BLaER1 (cell line): ENCODE measurements around the gene ACSS1.

Source experiments
- H3K27ac ChIP-seq: shearing (Covaris generic); formaldehyde crosslinking; 2 replicates; pipeline ENCODE4 v1.8.1; 2022
- H3K27me3 ChIP-seq: shearing (Covaris generic); formaldehyde crosslinking; 2 replicates; pipeline ENCODE4 v1.8.1; 2022
- H3K36me3 ChIP-seq: shearing (Covaris generic); formaldehyde crosslinking; 2 replicates; pipeline ENCODE4 v1.8.1; 2022
- H3K4me1 ChIP-seq: shearing (Covaris generic); formaldehyde crosslinking; 2 replicates; pipeline ENCODE4 v1.8.1; 2022
- H3K4me2 ChIP-seq: shearing (Covaris generic); formaldehyde crosslinking; 2 replicates; pipeline ENCODE4 v1.8.1; 2022
- H3K4me3 ChIP-seq: shearing (Covaris generic); formaldehyde crosslinking; 2 replicates; pipeline ENCODE4 v1.8.1; 2022
- H3K9ac ChIP-seq: shearing (Covaris generic); formaldehyde crosslinking; 2 replicates; pipeline ENCODE4 v1.8.1; 2022
- H3K9me3 ChIP-seq: shearing (Covaris generic); formaldehyde crosslinking; 2 replicates; pipeline ENCODE4 v1.8.1; 2022
- H4K20me1 ChIP-seq: shearing (Covaris generic); formaldehyde crosslinking; 2 replicates; pipeline ENCODE4 v1.8.1; 2022
- Cebpa-rat ChIP-seq: shearing (Covaris generic); IDR thresholded peaks from 2 replicates; pipeline ENCODE4 v1.8.1; 2022

ACSS1 gene

DNA sequence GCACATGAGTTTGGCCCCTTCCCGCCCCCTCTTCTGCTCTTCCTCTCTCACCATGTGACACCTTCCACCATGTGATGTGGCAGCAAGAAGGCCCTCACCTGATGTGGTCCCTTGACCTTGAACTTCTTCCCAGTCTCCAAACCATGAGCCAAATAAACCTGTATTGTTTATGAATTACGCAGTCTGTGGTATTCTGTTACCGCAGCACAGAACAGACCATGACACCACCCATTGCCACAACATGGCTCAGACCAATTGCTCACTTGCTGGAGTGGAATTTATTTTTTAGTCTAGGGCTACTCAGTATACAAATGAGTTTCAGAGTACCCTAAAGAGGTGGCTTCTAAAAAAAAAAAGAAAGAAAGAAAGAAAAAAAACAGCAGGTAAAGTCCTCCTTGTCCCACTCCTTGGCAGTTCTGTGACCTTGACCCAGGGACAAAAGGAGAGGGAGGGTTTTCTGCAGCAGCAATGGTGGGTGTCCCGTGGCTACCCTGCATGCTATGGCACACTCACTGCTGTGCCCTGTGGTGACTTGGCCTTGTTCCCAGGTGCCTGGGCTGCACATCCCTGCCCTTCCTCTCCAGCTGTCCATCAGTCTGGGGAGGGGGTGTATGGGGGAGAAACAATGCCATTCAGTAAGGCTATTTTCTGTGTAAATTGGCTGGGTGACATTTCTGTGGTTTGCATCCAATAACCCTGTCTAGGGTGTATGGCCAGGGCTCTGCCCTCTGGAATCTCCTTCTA is 29.4 kb upstream of the ACSS1 start:
- Histone ChIP-seq H3K27ac (no peak overlapping the region), H3K4me1 (peaks cover 50% of the 10 kb centered on the region), H3K4me2 (peak overlapping the region; percentile 81; the same call in 1 of the 2 replicates), H3K27me3 (no peaks in the 10 kb centered on the region), H3K36me3 (0 out of 2 replicates have a peak, but pooled peaks cover 6% of the 10 kb centered on the region), H3K9me3 (peaks cover 37% of the 10 kb centered on the region), H4K20me1 (no peaks in the 10 kb centered on the region), H3K9ac (no peak overlapping the region), H3K4me3 (no peak overlapping the region)
- no peak for TF ChIP-seq Cebpa-rat

DNA sequence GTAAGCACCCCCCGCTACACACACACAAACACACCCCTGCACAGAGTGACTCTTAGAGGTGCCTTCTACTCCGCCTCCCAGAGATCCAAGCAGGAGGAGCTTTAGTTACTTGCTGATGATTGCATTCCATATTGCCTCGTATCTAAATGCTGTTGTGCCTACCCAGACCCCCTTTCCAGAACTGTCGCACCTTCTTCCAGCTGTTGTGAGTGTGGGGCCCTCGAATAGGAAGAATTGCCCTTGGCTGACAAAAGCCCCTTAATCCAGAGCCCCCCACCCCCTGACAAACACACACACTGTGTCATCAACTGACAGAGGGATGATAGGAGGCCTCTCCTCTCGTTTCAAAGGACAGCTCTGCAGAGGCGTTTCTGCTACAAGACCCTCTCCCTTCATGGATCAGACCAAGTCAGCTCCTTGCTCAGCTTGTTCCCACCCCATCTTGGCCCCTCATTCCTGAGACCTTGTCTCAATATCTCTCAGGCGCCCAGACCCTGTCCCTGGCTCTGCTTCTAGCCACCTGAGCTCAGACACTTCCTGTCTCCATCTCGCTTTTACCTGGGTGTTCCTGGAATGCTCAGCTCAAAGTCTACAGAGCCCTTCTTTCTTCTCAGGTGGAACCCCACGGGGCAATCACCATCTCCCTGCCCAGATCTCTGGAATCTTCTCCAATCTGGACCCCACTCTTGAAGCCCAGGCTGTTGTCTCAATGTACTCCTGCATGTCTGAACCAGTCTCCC is 28.0 kb upstream of the ACSS1 start:
- Histone ChIP-seq H3K9ac (no peak overlapping the region), H3K27me3 (no peaks in the 10 kb centered on the region)

DNA sequence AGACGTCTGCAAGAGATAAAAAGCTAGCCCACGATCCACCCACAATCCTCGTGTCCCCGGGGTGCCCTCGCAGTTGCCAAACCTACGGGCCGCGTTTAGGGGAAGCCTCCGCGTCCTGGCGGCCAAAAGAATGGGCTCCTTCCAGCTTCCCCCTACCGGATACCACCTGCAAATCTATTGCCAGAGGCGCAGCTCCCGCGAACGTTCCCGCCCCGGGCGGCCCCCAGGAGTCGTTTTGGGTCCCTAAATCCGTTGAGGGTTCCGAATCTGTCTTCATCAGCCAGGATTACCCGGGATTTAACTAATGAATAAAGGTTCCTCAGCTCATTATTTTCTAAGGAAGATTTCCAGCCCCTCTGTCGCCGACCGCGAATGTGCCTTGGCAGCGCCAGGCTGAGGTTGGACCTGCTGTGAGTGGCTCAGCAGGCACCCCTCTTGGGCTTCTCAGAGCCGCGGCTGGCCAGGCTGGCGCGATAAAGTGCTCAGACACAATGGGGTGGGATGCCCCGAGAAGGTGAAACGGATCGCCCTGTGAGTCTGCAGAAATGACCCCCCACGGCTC is 26.8 kb upstream of the ACSS1 start:
- no peaks in the 10 kb centered on the region for H3K27me3 ChIP-seq

More for the DNA sequence above, 28.0 kb upstream of the ACSS1 start:
- H4K20me1 ChIP-seq, result no peaks in the 10 kb centered on the region
- no peak for TF ChIP-seq Cebpa-rat
- H3K36me3 ChIP-seq, result 0 out of 2 replicates have a peak, but pooled peaks cover 6% of the 10 kb centered on the region
- H3K4me3 ChIP-seq, result no peak overlapping the region
- peaks cover 50% of the 10 kb centered on the region for H3K9me3 ChIP-seq
- H3K27ac ChIP-seq, result no peak overlapping the region
- no peak overlapping the region for H3K4me2 ChIP-seq
- H3K4me1 ChIP-seq, result peaks cover 36% of the 10 kb centered on the region

DNA sequence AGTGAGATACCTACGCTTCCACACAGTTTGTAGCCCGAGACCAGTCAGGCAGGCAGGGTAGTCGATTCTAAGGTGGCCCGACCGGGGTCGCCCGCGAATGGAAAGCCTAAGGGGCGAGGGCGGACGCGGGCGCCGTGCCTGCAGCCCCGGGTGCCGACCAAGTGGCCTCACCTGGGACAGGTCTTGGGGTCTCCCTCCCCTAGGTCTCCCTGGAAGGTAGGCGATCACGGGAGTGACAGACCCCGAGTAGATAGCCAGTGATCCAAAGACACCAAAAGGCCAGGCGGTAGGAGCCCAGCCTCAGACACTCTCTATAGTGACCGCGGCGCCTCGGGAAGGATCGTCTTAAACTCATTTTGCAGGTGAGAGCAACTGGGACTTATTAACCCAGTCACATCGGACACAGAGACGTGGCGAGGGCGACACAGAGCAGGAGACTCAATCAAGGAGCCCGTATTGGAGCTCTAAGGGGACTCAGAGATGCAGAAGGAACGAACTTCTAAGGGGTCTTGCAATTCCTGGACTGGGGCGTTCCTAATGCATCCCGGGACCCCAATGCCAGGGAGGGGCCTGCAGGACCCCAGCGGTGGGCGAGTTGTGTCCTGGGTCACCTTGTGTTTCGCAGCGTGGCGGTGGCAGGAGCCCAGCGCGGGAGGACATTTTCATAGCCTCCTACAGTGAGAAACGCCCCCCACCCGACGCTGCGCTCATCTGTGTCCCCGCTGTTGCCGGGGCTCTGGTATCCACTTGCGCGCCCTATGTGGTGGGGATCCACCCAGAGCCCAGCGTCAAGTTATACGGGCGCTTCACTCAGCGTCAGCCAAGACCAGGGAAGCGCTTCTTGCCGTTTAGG is 26.1 kb upstream of the ACSS1 start:
- no peaks in the 10 kb centered on the region for H3K27me3 ChIP-seq
- H3K4me2 ChIP-seq, result no peak overlapping the region
- H3K36me3 ChIP-seq, result 0 out of 2 replicates have a peak, but pooled peaks cover 6% of the 10 kb centered on the region

More for the DNA sequence above, 26.8 kb upstream of the ACSS1 start:
- TF ChIP-seq Cebpa-rat, result no peak
- no peak overlapping the region for H3K27ac ChIP-seq
- H3K4me3 ChIP-seq, result no peak overlapping the region
- H3K9ac ChIP-seq, result no peak overlapping the region
- H3K4me2 ChIP-seq, result no peak overlapping the region
- peaks cover 52% of the 10 kb centered on the region for H3K9me3 ChIP-seq
- 0 out of 2 replicates have a peak, but pooled peaks cover 6% of the 10 kb centered on the region for H3K36me3 ChIP-seq
- peaks cover 24% of the 10 kb centered on the region for H3K4me1 ChIP-seq
- H4K20me1 ChIP-seq, result no peaks in the 10 kb centered on the region

DNA sequence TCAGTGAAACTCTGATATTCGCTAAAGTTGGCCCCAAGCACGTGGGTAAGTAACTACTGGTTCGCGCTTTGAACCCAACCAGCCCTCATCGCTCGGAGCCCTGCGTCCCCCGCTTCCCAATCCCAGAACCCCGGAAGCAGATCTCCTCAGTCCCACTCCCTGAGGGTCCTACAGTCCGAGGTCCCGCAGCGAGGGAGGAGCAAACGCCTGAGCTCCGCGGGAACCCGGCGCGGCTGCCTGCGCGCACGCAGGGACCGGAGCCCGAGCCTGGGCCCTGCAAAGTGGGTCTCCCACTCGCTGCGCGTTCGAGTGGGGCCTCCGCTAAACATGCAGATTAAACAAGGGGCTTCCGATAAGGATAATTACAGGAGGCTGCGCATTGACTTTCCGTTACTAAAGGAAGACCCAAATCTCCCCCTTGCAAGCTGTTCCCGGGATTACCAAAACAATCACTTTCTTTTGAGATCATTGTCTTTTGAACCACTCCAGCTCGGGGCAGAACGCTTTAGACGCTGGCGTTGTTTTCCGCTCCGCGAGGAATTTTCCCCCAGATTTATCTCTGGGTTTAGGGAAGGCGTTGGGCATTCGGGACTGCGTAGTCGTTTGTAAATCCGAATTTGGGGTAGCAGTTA is 25.3 kb upstream of the ACSS1 start:
- H3K36me3 ChIP-seq, result 0 out of 2 replicates have a peak, but pooled peaks cover 6% of the 10 kb centered on the region
- no peak overlapping the region for H3K4me3 ChIP-seq
- no peak for TF ChIP-seq Cebpa-rat
- peaks cover 10% of the 10 kb centered on the region for H3K4me1 ChIP-seq
- peaks cover 52% of the 10 kb centered on the region for H3K9me3 ChIP-seq
- H3K9ac ChIP-seq, result no peak overlapping the region
- no peaks in the 10 kb centered on the region for H4K20me1 ChIP-seq
- H3K4me2 ChIP-seq, result no peak overlapping the region
- no peak overlapping the region for H3K27ac ChIP-seq
- H3K27me3 ChIP-seq, result no peaks in the 10 kb centered on the region

More for the DNA sequence above, 26.1 kb upstream of the ACSS1 start:
- H4K20me1 ChIP-seq, result no peaks in the 10 kb centered on the region
- no peak for TF ChIP-seq Cebpa-rat
- peaks cover 52% of the 10 kb centered on the region for H3K9me3 ChIP-seq
- H3K27ac ChIP-seq, result no peak overlapping the region
- H3K9ac ChIP-seq, result no peak overlapping the region
- no peak overlapping the region for H3K4me3 ChIP-seq
- peaks cover 17% of the 10 kb centered on the region for H3K4me1 ChIP-seq

DNA sequence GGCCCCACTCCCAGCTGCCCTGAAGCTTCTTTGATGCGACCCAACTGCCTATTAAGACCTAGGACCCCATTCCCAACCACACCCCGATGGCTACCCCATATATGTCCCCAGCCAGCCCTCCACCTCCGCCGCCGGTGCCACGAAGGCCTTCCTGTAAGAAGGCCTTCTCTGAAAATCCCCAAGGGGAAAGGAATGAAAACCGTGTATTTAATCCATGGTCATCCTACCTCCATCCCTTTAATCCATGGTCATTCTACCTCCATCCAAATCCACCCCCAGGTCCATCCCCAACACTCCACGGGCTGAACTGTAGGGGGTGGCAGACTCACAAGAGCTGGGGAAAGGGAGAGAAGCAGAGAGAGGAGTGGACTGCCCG is 24.5 kb upstream of the ACSS1 start:
- H3K4me2 ChIP-seq, result no peak overlapping the region
- no peak overlapping the region for H3K4me3 ChIP-seq
- H3K27ac ChIP-seq, result no peak overlapping the region
- no peaks in the 10 kb centered on the region for H4K20me1 ChIP-seq
- H3K4me1 ChIP-seq, result peaks cover 2% of the 10 kb centered on the region; the same call in 1 of the 2 replicates
- TF ChIP-seq Cebpa-rat, result no peak
- 0 out of 2 replicates have a peak, but pooled peaks cover 6% of the 10 kb centered on the region for H3K36me3 ChIP-seq
- peaks cover 5% of the 10 kb centered on the region for H3K27me3 ChIP-seq
- H3K9me3 ChIP-seq, result peaks cover 52% of the 10 kb centered on the region
- H3K9ac ChIP-seq, result no peak overlapping the region

DNA sequence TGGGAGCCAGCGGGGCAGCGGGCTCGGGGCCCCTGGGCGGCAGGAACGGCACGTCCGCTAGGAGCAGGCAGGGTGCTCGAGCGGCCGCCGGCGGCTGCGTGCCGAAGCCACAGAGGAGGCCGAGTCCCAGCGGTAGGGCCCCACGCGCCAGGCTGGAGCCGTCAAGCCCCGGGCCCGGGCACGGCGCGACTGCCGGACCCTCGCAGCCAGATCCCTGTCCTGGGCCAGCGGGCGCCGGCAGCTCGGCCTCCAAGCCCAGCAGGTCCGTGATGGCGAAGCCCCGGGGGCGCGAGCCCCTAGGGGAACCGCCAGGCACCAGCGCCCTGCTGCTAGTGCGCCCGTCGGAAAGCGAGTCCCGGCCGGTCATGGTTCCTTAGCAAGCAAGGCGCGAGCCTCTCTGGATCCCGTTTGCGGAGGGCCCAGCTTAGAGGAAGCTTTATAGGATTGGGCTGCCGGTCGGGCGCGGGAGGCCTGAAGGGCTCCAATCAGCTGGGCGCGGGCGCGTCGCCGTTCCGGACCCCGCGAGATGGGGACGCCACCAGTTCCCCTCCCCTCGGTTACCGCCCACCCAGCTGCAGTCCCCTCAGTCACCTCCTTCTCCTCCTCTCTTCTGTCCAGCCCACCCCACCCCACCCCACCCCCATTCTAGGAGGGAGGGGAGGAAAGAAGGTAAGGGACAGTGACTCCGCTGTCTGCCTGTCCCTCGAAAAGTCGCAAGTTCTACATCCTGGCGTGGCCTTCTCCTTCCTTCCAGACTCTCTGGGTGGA is 24.0 kb upstream of the ACSS1 start, which contains the start of gene VSX1:
TSS of gene VSX1 (minus strand) at position 412 of the 768 bp plus-strand sequence. CDS start at position 367, 45 bp downstream.
- Histone ChIP-seq H4K20me1 (no peaks in the 10 kb centered on the region), H3K9me3 (peaks cover 52% of the 10 kb centered on the region), H3K4me1 (no peaks in the 10 kb centered on the region), H3K36me3 (0 out of 2 replicates have a peak, but pooled peaks cover 6% of the 10 kb centered on the region), H3K4me2 (no peak within 1 kb of the TSS), H3K9ac (no peak within 1 kb of the TSS), H3K4me3 (no peak within 1 kb of the TSS), H3K27me3 (peaks cover 5% of the 10 kb centered on the region), H3K27ac (no peak within 1 kb of the TSS)
- no peak for TF ChIP-seq Cebpa-rat

DNA sequence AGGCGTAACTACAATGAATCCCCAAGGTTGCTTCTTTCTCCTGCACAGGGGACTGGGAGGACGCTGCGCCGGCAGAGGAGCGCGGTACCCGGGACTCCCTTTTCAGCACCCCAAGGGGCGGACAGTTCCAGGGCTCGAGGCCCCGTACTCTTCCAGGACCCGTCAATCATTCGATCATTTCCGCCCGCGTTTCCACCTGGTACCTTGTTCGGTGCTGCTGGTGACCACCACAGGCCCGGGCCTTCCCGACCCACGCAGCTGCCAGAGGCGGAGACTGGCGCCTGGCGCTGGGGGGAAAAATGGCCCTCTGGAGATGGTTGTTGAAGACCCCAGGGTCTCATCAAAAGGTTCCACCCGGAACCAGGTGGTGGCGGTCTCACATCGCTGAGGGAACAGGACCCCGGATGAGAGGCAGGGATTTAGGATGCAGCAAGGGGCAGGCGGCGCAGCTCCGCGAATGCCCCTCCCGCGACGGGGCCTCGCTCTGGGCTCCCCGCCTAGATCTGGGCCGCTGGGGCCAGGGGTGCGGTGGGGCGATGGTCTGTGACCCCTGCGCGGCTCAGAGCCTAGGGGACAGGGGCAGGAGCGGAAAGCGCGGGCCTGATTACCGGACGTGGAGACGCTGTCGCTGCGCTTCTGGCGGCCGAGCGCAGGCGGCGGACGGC is 23.3 kb upstream of the ACSS1 start:
- TF ChIP-seq Cebpa-rat, result no peak
- Histone ChIP-seq H3K9ac (no peak overlapping the region), H3K27ac (no peak overlapping the region), H4K20me1 (no peaks in the 10 kb centered on the region), H3K4me2 (no peak overlapping the region), H3K27me3 (peaks cover 5% of the 10 kb centered on the region), H3K9me3 (peaks cover 52% of the 10 kb centered on the region), H3K36me3 (0 out of 2 replicates have a peak, but pooled peaks cover 6% of the 10 kb centered on the region), H3K4me1 (no peaks in the 10 kb centered on the region), H3K4me3 (no peak overlapping the region)
